22Rv1 (cell line): ENCODE data around the gene RXRG.

Experiments
- ZFX ChIP-seq: fragments of 450-650 bp; IDR thresholded peaks from 2 replicates; pipeline ENCODE4 v1.6.1; 2017; ENCODE audit warnings: antibody characterized with exemption, borderline replicate concordance
- TF ChIP-seq, protein P1 (sequence below): fragments of 450-650 bp; IDR thresholded peaks from 2 replicates; pipeline ENCODE4 v1.5.1; 2017; ENCODE audit warnings: mild to moderate bottlenecking

DNA sequence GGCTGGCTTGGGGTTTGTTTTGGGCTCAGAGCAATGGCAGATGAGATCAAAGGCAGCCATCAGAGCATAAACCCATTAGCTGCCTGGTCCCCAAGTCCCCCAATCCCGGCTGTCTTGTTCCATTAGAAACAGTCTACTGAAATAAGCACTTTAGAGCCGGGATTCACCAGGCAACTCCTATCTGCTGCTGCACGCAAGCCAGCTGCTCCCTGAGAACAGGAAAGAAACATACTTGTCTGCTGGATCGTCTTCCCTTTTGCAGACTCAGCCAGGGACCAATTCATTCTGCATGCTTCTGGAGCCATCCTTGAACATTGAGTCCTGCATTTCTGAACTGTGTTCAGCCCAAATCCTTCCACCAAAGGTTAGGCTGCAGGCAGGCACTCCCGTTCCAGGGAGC, 21.8 kb downstream of the RXRG start:
- TF ChIP-seq, protein P1, sequence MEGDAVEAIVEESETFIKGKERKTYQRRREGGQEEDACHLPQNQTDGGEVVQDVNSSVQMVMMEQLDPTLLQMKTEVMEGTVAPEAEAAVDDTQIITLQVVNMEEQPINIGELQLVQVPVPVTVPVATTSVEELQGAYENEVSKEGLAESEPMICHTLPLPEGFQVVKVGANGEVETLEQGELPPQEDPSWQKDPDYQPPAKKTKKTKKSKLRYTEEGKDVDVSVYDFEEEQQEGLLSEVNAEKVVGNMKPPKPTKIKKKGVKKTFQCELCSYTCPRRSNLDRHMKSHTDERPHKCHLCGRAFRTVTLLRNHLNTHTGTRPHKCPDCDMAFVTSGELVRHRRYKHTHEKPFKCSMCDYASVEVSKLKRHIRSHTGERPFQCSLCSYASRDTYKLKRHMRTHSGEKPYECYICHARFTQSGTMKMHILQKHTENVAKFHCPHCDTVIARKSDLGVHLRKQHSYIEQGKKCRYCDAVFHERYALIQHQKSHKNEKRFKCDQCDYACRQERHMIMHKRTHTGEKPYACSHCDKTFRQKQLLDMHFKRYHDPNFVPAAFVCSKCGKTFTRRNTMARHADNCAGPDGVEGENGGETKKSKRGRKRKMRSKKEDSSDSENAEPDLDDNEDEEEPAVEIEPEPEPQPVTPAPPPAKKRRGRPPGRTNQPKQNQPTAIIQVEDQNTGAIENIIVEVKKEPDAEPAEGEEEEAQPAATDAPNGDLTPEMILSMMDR = no peak
- TF ChIP-seq ZFX = no peak
